IPS-NIHi11 (cell line): Measurements from ENCODE around the gene SEMA3B.
"Not testable (repeated sequence)": the region's sequence is repeated elsewhere in the genome, so short reads cannot be mapped to it uniquely, and the experiment has no call there.

Experiments
- DNase-seq: peaks from one replicate; pipeline ENCODE4 v3.0.0; 2012; ENCODE audit warnings: mixed read lengths, low spot score

SEMA3B gene

DNA sequence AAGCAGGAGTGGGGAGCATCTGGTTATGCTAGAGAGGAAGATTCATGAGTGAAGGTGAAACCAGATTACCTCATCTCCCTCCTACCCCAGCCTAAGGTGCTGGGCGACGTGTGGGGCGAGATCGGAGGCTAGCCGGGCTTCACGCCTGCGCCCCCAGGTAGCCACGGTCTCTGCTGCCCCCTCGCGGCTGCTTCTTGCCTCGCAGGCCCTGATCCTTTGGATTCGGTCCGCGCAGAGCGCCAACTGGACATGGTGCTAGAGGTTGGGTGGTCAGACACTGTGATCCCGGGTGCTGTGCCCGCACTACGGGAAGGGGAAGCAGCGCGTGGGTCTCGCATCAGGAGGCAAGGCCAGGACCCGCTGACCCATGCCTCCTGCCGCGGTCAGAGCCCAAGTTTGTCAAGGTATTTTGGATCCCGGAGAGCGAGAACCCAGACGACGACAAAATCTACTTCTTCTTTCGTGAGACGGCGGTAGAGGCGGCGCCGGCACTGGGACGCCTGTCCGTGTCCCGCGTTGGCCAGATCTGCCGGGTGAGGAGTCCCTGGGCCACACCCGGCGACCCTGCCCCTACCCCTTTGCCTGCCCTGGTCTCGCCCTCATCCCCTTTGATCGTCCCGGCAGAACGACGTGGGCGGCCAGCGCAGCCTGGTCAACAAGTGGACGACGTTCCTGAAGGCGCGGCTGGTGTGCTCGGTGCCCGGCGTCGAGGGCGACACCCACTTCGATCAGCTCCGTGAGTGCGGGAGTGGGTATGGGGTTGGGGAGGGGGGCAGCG, 4.2 kb downstream of the SEMA3B start:
- DNase-seq: peak; percentile 91

DNA sequence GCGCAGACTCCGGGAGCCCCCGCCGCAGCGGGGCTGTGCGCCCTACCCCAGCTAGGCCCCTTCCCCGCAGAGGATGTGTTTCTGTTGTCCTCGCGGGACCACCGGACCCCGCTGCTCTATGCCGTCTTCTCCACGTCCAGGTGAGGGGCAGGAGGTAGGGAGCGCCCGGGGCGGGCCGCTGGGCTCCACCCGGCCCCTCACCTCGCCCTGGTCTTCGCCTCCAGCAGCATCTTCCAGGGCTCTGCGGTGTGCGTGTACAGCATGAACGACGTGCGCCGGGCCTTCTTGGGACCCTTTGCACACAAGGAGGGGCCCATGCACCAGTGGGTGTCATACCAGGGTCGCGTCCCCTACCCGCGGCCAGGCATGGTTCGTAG, 4.7 kb downstream of the SEMA3B start:
- no peak for DNase-seq

DNA sequence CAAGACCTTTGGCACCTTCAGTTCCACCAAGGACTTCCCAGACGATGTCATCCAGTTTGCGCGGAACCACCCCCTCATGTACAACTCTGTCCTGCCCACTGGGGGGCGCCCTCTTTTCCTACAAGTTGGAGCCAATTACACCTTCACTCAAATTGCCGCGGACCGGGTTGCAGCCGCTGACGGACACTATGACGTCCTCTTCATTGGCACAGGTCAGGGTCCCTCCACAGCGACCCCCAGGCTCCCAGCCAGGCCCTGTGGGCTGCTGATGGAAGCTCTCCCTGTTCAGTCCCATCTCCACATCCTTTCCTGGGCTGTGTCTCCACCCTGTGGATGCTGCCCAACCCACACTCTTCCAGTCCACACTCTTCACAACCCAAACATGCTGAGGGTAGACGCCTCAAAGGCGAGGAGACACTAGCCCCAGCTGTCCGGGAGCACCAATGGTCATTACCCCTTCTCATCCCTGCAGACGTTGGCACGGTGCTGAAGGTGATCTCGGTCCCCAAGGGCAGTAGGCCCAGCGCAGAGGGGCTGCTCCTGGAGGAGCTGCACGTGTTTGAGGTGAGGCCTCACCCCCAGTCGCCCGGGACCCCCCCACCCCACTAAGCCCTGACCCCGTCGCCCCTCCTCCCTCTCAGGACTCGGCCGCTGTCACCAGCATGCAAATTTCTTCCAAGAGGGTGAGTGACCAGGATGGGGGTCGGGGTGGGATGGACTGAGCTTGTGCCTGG, 5.6 kb downstream of the SEMA3B start:
- peak; percentile 77 for DNase-seq

DNA sequence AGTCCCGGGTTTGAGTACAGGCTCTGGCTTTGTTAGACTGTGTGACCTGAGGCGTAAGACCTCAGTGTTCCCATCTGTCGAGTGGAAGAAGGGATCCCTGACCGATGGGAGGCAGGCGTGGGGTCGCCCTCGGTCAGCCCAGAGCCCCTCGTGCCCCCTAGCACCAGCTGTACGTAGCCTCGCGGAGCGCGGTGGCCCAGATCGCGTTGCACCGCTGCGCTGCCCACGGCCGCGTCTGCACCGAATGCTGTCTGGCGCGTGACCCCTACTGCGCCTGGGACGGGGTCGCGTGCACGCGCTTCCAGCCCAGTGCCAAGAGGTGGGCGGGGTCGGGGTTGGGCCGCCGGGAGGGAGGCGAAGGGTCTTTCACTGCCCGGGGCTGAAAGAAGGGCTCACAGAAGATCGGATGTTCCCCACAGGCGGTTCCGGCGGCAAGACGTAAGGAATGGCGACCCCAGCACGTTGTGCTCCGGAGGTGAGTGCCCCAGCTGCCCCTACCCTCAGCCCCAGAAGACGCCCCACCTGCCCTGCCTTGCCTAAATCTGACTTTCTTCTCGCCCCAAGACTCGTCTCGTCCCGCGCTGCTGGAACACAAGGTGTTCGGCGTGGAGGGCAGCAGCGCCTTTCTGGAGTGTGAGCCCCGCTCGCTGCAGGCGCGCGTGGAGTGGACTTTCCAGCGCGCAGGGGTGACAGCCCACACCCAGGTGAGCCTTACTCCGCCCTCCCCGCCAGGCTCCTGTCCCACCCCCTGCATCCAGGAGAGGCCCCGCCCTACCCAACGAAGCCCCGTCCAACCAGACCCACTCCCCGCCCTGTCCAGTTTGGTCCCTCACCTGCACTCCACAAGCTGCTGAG, 6.4 kb downstream of the SEMA3B start:
- peak; percentile 80 for DNase-seq

DNA sequence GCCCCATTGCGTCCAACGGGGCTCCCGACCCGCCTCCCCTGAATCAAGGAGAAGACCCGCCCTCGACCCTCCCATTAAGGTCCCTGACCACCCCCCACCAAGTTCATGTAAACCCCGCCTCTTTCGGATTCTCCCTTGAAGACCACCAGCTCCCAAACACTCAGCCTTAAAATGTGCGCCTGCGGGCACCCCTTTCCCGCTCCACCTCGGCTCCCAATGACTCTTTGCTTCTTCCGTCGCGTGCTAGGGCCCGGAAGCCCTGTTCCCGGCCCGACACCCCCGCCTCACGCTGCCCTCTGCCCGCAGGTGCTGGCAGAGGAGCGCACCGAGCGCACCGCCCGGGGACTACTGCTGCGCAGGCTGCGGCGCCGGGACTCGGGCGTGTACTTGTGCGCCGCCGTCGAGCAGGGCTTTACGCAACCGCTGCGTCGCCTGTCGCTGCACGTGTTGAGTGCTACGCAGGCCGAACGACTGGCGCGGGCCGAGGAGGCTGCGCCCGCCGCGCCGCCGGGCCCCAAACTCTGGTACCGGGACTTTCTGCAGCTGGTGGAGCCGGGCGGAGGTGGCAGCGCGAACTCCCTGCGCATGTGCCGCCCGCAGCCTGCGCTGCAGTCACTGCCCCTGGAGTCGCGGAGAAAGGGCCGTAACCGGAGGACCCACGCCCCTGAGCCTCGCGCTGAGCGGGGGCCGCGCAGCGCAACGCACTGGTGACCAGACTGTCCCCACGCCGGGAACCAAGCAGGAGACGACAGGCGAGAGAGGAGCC, 7.2 kb downstream of the SEMA3B start:
- DNase-seq: peak; percentile 54

DNA sequence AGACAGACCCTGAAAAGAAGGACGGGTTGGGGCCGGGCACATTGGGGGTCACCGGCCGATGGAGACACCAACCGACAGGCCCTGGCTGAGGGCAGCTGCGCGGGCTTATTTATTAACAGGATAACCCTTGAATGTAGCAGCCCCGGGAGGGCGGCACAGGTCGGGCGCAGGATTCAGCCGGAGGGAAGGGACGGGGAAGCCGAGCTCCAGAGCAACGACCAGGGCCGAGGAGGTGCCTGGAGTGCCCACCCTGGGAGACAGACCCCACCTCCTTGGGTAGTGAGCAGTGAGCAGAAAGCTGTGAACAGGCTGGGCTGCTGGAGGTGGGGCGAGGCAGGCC, 7.8 kb downstream of the SEMA3B start:
- DNase-seq: no peak

DNA sequence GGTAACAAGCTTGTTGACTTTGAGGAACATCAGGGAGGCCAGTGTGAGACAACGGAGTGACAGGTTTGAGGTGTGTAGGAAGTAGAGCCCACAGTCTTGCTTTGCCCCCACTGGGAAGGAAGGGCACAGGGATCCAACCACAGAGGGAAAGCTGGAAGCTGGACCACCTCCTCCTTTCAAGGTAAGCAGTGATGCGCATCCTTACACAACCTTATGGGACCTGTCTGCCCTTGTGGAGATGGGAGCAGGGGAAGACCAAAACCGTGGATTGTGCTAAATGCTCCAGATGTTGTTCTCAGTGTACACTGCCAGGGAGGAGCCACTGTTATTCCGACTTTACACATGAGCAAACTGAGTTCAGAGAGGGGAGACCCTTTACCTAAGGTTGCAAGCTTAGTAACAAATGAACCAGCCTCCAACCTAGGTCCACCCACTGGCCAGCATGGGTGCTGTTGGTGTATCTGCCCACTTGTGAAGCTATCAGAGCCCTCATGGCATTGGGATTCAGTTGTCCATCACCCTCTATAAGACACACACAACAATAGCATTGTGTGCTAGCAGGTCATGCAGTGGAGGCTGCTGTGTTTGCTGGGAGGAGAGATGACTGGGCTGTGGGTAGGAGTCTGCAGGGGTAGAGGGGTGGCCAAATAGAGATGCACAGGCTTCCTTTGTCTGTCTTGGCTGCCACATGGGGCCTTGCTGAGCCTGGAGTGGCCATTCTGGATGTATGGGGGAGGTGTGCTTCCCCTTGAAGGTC, 9.4 kb downstream of the SEMA3B start:
- no peak for DNase-seq

DNA sequence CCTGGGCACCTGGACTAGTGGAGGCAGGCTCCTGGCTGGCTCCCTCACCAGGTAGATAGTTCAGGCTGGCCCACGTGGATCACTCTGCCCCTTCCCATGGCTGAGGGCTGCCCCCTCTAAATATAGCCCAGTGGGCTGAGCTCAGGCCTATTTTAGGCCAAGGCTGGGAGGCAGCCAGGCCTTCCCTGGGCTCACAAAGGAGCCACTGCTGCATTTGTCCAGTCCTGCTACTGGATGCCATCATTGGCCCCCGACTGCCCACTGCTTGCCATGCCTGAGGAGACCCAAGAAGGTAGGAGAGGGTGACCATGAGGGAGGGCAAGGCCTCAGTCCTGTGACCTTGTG, 9.9 kb downstream of the SEMA3B start, which contains the start of gene LSMEM2:
Gene LSMEM2 (plus strand): TSS at position 208 of the 345 bp plus-strand sequence. CDS start 27 bp downstream, at position 235.
- no peak for DNase-seq

DNA sequence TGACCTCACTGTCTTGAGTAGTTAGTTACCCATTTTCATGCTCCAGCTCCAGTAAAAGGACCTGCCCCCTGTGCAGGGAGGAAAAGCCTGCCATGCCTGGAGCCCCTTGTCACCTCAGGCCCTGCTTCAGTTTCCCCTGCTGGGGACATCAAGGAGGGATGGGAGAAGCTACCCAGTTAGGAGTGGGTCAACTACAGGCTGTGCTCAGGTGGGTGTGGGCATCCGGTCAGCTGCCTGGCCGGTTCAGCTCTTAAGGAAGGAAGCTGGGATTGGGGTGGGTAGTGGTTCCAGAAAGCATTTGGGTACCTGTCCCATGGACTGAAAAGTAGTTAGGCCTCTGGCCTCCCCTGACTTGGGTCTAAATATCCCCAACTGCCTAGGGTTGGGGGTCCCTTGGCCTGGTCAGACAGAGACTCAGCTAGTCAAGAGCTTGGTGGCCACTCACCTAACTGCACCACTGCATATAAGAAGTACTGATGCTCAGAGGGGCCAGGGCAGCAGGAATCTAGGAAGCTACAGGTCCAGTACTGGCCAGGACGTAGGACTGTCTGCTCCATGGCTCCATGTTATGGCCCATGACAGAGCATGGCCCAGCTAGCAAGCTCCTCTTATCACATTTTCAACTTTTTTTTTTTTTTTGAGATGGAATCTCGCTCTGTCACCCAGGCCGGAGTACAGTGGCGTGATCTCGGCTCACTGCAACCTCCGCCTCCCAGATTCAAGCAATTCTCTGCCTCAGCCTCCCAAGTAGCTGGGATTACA, 10.5 kb downstream of the SEMA3B start:
- no peak for DNase-seq

DNA sequence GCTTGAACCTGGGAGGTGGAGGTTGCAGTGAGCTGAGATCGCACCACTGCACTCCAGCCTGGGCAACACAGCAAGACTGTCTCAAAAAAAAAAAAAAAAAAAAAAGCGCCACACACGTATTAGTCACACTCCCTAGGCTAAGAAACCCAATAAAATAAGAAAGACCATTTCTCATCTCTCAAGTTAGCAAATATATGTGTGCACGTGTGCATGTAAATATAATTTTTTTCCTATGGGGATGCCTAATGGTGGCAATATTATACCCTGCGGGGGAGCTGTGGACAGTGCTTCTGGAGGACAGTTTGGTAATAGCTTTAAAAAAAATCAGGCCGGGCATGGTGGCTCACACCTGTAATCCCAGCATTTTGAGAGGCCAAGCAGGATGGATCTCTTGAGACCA, 15.2 kb downstream of the SEMA3B start:
- DNase-seq: not testable (repeated sequence)

DNA sequence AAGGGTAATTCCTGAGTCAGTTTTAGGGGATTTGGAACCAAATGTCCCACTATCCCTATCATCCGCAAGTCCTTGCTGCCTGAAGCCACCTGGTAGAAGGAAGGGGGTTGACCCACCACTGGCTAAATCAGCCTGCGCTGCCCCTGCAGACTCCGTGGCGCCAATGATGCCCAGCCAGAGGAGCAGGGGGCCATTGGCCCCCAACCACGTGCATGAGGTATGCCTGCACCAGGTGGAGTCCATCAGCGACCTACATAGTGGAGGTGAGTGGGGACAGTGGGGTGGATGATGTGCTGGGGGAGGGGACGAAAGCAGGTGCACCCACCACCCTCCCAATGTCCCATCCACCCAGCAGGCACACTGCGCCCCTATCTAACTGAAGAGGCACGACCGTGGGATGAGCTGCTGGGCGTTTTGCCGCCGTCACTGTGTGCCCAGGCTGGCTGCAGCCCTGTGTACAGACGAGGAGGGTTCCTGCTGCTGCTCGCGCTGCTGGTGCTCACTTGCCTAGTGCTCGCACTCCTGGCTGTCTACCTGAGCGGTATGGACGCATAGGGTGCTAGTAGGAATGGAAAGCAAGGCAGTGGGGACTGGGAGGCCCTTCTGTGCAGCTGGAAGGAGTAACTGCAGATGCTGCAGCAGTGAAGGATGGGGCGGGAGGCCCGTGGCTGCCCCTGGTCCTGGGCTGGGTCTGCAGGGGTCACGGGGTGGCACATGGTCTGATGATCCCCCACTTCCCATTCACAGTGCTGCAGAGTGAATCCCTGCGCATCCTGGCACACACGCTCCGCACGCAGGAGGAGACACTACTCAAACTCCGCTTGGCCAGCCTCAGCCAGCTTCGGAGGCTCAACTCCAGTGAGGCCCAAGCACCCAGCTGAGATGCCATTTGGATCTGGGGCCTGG, 17.6 kb downstream of the SEMA3B start:
- DNase-seq: no peak

DNA sequence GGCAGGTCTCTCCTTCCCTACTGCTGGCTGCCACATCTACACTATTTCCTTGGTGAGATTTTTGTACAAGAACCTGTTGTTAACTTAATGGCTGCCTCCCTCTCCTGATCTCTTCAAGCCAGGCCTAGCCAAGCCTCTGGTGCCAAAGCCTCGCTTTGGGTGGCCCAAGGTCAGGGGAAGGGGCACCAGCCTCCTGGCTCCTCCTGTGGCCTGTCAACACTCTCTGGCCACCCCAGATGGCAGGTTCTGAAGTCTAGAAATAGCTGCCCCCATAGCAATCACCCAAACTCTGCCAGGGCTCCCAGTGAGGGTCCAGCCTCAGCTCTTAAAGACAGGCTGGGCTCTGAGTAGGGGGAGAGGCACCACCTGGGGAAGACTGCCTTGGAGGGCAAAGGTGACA, 18.3 kb downstream of the SEMA3B start:
- DNase-seq: no peak

DNA sequence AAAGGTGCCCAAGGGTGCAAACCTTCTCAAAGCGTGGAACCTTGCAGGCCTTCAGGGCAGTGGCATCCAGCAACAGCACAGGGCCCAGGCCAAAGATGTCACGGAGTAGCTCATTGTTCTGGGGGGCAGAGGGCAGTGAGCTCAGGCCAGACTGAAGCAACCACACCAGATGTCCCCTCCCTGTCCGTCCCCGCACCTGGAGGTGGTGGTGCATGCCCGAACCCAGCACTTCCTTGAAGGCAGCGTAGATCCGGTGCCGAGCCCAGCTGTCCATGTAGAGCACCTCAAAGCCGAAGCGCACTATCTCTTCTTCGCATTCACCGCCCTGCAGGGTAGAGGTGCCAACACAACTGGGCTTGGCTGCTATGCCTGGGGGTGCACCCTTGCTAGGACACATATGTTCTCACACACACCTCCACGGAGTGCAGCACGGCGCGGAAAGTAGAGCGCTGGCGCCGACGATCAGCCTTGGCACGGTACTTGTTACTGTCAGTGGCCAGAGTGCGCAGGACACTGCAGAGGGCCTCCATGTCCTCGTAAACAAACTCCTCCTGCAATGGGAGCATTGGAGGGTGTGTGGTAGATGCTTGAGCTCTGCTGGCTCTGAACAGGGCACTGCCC, 19.6 kb downstream of the SEMA3B start:
- no peak for DNase-seq

DNA sequence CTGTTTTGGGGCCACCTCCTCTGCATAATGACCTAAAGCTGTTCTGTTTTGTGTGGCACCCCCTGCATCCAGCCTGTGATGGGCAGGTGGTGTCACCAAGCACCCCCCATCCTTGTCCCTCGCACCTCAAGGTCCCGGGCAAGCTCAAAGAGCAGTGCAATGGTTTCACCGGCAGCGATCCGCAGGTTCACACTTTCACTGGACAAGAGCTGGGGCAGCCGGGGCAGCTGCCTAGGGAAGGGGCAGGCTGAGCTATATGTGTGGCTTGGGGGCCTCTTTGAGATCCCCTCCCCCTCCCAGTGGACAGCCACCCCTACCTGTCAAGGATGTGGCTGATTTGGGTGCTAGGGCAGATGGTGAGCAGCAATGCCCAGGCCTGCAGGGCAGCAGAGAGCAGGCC, 20.2 kb downstream of the SEMA3B start:
- DNase-seq: no peak

DNA sequence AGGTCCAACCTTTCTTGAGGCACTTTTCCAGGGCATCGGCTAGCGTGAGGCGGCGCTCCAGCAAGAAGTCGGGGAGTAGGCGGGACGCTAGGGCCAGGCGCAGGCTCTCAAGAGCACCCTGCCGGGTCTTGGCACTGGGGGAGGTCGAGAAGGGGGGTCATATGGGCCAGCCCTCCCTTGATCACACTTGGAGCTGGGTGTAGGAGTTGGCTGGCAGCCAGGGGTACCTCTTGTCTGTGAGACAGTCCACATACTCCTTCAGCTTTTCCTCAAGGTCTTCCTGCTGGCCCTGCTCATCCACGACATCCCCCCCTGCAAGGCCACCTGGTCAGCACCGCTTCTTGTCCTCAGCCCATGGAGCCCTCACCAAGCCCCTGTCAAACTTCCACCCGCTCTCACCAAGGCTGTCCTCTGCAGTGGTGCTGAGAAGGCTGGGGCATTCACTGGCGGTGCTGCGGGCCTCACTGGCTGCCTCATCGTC, 21.3 kb downstream of the SEMA3B start:
- no peak for DNase-seq

DNA sequence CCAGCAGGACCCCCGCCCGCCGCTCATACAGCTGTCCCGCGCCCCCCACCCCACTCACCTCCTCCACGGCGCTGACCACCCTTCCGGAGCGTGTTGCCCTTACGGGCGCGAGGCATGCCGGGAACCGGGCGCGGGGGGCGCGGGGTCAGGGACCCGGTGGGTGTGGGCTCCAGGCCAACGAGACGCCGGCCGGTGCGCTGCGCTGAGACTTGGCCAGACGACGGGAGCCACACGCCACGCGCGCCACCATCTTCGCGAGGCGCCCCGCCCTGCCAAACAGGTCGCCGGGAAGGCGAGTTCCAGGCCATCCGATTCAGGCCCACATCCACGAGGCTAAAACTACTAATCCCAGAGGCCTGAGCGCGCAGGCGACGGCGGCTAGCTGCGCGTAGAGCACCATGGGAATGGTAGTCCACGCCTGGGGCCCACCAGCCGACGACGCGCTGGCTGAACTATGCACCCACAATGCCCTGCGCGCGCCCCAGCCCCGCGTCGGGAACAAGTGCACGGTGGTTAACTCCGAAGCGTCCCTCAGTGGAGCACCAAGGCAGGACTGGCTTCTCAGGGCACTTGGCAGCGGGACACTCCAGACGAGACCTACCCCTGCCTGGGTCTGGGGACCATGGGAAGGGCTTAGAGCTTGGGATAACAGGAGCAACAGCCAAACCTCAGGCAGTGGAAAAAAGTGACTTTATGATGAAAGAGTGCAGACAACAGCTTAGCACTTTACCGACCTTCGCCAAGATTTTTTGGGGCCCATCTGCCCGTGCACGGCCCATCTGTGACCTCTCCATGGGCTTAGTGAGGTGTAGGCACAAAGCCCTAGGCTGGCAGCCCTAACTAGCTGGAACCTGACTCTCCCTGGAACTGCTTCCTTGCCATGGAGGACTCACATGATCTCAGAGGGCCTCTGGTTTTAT, 23.5 kb downstream of the SEMA3B start, which contains the start of gene IFRD2:
Gene IFRD2 (minus strand): TSS at position 271 of the 920 bp plus-strand sequence. CDS start 155 bp downstream, at position 116.
- peak; percentile 94 for DNase-seq

DNA sequence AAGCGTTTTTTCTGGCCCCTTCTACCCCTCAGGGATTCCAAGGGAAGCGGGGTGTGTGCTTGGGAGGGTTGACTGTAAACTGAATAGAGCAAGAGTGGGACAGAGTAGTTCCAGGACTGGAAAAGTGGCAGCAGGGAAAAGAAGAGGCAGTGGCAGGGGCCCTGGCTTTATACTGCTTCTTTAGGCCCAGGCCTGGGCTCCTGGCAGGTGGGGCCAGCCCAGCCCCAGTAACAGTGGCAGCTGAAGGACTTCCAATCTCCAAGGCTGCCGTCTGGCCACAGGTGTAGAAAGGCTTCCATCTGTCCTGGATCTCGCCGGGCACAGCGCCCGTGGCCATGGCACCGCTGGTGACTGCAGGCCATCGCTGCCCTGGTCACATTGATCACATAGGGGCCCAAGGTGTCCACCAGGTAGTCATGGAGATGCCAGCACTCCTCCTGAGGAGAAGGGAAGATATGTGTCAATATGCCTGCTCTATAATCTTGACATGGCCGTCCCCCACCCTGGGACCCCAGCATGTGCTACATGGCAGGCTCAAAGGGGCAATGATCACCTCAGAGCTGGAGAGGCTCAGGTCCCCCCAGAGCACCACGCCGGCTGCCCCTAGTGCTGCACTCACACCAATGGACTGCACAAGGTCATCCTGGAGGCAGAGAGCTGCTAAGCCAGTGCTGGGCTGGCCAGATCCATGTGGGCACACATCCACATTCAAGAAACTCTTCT, 24.3 kb downstream of the SEMA3B start:
- DNase-seq: no peak
